ENCODE results near the gene SAMD4B.

GRCh38 chr19:39426170-39426569, 83.9 kb downstream of the SAMD4B start:
- TF ChIP-seq CTCF (IDR thresholded peaks at IDR 0.05) (no peak), POLR2A (IDR thresholded peaks at IDR 0.05) (no peak), POLR2AphosphoS5 (IDR thresholded peaks at IDR 0.05) (no peak), EP300 (IDR thresholded peaks at IDR 0.05) (no peak)
